Measurements from ENCODE around the gene RAP1GDS1.
"Not testable (repeated sequence)": the region's sequence is repeated elsewhere in the genome, so short reads cannot be mapped to it uniquely, and the experiment has no call there.

RAP1GDS1 gene

GRCh38 chr4:98288671-98289070 lies 27.5 kb downstream of the RAP1GDS1 start:
- DNase-seq, result not testable (repeated sequence)

DNA sequence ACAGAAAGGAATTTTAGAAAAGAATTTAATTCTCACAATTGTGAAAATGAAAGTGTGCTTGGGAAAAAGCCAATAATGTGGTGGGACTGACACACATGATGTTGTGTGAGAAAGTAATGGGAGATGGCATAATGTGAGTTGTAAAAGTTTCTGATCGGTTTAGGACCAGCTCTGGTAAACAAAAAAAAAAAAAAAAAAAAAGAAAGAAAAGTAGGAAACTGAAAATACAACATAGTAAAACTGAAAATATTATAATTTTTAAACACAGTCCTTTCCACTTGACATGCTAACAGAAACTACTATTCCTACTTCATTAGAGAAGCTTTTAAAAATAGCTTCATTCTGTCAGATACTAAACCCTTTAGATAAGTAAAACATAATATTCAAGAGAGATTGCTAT lies 28.2 kb downstream of the RAP1GDS1 start:
- DNase-seq, result peak; percentile 64

GRCh38 chr4:98290511-98290910 lies 29.3 kb downstream of the RAP1GDS1 start:
- peak; percentile 89 for DNase-seq

DNA sequence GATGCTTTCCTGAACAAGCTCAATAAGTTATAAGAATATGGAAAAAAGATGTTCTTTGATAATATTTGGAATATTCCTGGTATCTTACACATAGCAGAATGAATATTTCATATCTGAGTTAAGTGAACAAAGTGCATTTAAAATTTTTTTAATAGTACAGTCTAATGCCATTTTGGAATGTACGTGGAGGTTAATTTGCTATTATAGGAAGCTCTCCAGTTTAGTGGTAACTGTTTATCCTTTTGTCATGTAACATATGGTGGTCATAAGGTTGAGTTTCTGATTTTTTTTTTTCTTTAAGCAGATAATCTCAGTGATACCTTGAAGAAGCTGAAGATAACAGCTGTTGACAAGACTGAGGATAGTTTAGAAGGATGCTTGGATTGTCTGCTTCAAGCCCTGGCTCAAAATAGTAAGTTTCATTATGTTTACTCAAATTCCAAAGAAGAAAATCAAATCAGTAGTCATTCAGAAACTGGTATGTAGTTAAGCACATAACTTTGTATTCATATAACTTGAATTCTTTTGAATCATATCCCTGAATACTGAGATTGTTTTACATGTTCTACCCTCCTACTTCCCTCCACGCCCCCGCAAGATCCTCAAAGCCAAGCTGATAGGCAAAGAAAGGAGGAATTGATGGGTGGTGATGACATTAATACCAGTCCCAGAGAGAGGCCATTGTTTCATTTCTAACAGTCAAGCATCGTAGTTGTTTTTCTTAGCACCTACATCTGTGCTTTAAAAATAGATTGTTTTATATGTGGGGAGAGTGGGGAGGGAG lies 32.1 kb downstream of the RAP1GDS1 start:
- DNase-seq, result no peak

DNA sequence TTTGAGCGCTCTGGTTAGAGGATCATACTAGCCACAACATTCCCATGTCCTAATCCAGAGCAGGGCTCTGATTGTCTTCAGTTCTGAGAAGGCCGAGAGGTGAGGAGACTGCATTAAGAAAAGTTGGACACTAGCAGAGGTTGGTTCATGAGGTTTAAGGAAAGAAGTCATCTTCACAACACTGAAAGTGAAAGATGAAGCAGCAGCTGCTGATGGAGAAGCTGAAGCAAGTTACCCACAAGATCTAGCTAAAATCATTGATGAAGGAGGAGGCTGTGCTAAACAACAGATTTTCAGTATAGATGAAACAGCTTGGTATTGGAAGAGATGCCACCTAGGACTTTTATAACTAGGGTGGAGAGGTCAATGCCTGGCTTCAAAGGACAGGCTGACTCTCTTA lies 36.8 kb downstream of the RAP1GDS1 start:
- DNase-seq, result no peak

DNA sequence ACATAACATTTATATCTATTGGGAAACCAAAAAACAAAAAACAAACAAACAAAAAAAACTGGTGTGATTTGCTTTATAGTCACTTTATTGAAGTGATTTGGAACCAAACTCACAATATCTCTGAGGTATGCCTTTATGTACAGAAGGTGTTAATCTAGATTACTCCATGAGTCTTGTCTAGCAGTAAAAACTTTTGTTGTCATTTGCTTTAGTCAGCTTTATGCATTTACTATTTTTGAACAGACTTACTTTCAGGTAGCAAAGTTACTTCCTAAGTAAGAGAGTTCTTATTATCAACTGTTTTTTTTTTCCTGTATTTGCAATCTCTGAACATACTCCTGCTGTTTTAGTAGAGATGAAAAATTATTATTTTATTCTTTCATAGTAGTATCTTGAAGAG lies 39.5 kb downstream of the RAP1GDS1 start:
- no peak for DNase-seq

DNA sequence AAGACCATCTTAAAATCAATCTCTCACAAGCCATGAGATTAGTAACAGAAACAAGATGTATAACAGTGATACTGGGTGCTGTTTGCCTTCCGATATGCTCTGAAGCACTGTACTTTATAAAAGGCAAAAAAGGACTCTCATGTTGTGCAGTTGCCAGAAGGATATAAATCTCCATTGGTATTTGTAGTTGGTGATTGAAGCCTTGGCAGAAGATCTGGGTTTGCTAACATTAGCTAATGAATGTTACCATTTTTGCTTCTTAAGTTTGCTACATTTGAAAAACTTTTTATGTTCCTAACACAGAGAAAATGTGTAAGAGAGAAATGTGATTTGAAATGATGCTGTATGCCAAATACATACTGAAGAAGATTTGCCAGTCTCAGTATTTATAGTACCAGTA lies 44.4 kb downstream of the RAP1GDS1 start:
- DNase-seq, result no peak

DNA sequence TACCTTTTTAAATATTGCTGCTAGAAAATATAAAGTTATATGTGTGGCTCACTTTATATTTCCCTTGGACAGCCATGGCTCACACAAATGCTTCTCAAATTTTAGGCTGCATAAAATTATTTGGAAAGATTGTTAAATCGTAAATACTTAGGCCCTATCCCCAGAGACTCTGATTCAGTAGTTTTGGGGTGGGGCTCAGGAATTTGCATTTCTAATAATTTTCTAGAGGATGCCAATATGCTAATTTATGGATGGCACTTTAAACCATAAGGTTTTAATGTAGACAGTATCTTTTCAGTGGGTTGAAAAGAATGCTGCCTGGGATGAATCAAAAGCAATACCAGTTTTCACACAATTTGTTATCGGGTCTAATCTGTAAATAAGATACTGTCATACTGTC lies 49.7 kb downstream of the RAP1GDS1 start:
- no peak for DNase-seq

DNA sequence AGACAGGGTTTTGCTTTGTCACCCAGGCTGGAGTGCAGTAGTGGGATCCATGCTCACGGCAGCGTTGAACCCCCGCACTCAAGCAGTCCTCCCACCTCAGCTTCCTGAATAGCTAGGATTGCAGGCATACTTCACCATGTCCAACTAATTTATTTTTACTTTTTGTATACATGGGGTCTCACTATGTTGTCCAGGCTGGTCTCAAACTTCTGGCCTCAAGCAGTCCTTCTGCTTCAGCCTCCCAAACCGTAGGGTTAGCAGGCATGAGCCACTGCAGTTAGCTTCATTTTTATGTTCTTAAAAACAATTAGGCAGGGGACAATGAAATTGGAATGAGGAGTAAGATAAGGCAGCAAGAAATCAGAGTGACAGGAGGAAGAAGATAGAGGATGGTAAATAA lies 50.5 kb downstream of the RAP1GDS1 start:
- no peak for DNase-seq

GRCh38 chr4:98314791-98315565 lies 53.8 kb downstream of the RAP1GDS1 start:
- DNase-seq, result no peak

GRCh38 chr4:98318521-98318920 lies 57.3 kb downstream of the RAP1GDS1 start:
- DNase-seq, result no peak

DNA sequence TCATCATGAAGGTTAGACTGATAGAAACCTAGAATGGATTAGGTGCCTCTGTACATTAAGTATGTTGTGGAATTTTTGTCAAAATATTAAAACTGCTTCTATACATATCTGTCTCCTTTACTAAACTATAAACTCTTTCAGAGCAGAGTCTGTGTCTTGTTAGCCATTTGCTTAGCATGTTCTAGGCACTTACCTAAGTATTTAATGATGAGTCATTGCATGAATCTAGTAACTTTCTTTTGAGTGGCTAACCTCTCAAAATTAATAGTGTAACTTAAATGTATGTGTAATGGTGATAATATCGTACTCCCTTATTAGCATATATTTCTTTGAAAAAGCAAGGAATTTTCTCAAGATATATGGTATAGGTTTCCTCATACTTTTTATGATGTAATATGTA lies 57.8 kb downstream of the RAP1GDS1 start:
- no peak for DNase-seq

DNA sequence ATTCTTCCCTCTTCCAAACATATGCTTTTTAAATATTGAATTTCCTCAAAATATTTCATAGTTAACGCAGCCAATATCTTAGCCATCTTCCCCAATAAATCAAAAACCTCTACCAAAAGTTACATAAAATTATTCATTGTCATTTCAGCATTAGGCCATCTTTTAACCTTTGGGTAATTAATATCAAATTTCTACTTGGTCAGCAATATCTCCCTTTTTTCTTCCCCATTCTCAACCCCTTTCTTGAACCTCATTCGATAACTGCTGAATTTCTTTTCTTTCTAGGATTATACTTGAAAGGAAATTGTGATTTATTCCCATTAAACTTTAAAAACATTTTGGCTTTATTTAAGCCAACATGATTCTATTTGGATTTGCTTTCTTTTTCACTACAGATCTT lies 65.0 kb downstream of the RAP1GDS1 start:
- DNase-seq, result no peak

DNA sequence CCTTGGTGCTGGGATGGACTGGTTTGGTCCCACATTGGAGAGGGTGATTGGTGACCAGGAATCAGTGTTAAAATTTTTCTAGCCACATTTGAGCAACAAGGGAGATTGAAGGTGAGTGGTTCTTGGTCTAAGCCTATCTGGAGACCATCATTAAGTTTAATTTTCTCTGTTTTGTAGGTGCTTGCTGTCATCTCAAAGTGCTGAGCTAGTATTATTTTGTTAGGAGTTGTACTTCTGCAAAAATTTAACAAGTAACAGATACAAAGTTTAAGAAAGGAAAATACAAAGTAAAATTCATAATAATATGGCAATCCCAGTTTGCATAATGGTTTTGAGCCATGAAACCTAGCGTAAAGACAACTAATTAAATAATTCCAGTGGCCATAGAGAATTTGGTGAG lies 66.5 kb downstream of the RAP1GDS1 start:
- no peak for DNase-seq

GRCh38 chr4:98329879-98330640 lies 68.9 kb downstream of the RAP1GDS1 start:
- DNase-seq, result not testable (repeated sequence)

GRCh38 chr4:98332017-98332416 lies 70.8 kb downstream of the RAP1GDS1 start:
- no peak for DNase-seq

DNA sequence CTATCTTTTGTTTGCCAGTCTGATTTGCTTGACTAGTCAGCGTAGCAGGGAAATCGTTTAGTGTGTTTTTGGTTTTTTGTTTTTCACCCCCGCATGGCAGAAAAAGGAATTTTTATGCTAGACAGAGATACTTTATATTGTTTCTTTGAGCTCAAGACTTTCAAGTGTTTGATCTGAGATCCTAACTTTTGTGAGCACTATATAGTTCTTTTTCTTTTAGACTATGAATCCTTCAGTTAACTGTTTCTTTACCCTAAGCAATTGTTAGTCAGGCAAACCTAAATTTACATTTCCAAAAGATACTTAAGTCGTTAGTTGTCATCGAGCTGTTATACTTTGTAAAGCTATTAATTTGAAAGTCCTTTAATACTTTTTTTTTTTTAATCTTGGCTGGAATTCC lies 73.3 kb downstream of the RAP1GDS1 start:
- no peak for DNase-seq

DNA sequence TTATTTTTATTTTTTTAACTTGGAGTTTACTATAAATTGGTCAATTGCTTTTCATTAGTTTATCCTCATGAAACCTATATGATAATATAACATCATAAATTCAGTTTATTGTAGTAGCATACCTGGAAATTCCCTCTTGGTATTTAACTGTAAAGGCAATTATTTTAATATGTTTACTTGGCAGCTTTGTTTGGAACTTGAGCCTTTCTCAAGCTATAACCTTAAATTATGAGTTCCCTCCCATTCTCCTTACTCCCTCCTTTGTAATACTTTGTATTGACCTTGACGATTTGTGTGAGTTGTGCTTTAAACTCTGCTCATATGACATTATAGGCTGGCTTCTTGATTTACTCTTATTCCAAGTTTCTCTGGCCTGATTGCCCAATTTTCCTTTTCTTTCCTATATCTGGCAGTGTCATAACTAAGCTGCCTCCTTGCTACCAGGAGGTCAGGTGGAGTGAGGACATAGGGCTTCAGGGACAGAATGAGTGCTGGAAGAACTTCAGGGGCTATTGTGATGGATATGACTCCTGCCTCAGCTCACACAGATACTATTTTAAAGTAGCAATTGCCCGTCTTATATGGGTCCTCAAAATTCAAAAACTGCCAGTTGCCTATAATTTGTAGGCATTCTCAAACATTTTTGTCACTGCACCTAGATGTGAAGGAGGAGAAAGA lies 77.7 kb downstream of the RAP1GDS1 start:
- DNase-seq, result no peak

GRCh38 chr4:98341309-98341708 lies 80.1 kb downstream of the RAP1GDS1 start:
- no peak for DNase-seq

DNA sequence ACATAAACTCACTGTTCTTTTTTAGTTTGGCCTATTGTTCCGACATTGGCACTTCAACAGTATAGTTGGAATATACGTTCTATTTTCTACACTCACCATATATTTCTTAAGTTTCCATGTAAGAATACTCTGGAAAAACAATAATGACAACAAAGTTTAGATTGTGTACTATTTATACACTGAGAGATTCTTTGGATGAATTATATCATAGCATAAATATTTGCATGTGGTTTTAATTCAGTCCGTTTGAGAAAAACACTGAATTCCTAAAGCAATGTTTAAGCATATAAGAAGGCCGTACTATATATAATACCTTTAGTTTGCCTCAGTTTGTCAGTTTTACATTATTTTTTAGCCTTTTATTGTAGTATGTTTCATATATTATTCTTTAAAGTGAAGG lies 82.4 kb downstream of the RAP1GDS1 start:
- no peak for DNase-seq

DNA sequence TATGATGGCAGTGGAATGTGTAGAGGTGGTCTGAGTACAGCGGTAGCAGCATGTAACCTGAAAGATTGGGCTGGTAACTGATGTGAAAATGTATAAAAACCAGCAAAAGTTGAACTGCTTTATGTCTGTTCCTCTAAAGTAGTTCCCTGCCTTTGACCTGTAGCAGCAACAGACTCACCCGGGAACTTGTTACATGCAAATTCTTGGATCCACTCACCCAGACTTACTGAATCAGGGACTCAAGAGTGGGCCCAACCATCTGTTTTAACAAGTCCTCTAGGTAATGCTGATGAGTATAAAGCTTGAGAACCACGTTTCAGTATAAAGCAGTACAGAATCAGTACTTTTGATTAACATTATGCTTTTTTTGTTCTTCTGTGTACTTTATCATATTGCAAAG lies 84.7 kb downstream of the RAP1GDS1 start:
- DNase-seq, result no peak

GRCh38 chr4:98352396-98352795 lies 91.2 kb downstream of the RAP1GDS1 start:
- peak; percentile 9 for DNase-seq

DNA sequence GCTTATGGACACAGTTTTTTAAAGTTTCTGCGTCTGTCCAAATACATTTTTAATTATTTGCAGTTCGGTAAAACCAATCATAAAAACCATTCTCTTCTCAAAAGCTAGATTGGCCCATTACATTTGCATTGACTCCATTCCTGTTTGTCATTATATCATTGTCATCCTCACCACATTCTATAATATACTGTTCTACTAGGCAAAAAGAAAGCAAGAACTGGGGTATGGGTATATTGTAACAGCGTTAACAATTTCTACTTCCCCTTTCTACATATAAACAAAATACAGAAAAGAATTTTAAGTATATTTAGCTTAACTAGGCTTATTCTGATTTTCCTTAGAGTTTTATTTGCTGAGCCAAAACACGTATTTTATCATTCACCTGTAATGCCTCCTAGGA lies 91.8 kb downstream of the RAP1GDS1 start:
- peak; percentile 11 for DNase-seq
